Testis (tissue), 2 donors: ENCODE measurements around the gene GIPC2.

ENCODE experiments used
- CTCF ChIP-seq, 3 experiments: fragments of 450-650 bp in 2 of 3; fragments of 200-600 bp in 1 of 3; sonication (generic) in 1 of 3; IDR thresholded peaks; one replicate each; pipeline ENCODE4 v1.5.1; 2016 to 2019; ENCODE audit warnings: antibody characterized with exemption in 3 of 3, mild to moderate bottlenecking in 2 of 3, moderate library complexity in 1 of 3
- POLR2A ChIP-seq: fragments of 450-650 bp; IDR thresholded peaks from one replicate; pipeline ENCODE4 v1.6.1; 2017; ENCODE audit warnings: antibody characterized with exemption, mild to moderate bottlenecking, moderate library complexity

- TF ChIP-seq CTCF (IDR thresholded peaks at IDR 0.05) (no peak), POLR2A (no peak)
Measured at GRCh38 chr1:78005755-78006154, 40.0 kb upstream of the GIPC2 start.
